ENCODE measurements around the gene TNFSF12.
A peak's percentile ranks its signal among the peaks of the same experiment; 100 is the strongest.

TNFSF12 gene

DNA sequence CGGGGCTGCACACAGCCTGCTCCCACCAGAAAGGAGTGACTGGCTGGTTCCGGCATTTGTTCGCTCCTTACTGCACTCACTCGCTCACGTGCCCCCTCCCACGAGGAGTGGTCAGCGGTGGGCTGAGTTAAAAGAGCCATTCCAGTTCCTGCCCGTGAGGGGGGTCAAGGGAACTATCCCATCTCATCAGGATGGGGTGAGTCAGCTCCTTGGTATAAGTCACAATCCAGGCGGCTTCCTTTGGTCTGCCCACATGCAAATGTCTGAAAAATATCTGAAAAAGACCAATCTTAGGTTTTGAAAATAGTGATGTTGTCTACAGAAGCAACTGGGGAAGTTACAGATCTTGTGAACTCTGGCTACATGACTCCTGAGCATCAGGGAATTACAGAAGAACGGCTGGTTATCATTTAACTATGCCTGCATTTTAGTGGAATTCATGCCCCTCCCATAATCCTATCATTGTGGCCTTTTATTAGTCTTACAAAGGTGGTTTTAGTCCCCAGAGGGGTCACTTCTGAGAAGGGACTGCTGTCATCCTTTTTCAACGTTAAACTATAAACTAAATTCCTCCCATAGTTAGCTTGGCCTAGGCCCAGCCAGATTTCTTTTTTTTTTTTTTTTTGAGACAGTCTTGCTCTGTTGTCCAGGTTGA is 9.8 kb upstream of the TNFSF12 start:
- no peak for DNase-seq (ENCODE audit: low read depth)
- no peak overlapping the region for H3K4me3 ChIP-seq (ENCODE audit: low read depth, low read length)

DNA sequence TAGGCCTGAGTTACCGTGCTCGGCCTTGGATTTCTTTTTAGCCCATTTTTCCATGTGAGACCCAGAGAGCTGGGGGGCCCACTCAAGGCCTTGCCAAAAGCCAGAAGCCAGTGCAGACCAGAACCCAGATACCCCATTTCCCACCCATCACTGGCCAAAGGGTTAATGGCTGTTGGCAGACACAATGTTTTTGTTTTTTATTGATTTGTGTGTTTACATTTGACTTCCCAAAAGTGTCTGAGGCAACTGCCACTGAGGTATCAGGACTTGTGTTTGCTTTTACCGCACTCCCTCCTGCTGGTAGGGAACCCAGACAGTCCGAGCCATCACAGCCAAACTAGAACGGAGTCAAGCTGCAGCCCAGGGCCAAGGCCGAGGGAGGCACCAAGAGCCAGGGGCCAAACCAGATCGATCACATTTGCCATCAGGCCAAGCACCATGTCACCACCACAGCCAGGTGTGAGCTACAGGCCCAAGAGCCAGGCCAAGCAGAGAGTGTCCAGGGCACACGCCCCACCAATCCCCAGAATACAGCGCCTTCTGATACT is 7.7 kb upstream of the TNFSF12 start:
- no peak overlapping the region for H3K4me3 ChIP-seq (ENCODE audit: low read depth, low read length)
- DNase-seq (ENCODE audit: low read depth): no peak

DNA sequence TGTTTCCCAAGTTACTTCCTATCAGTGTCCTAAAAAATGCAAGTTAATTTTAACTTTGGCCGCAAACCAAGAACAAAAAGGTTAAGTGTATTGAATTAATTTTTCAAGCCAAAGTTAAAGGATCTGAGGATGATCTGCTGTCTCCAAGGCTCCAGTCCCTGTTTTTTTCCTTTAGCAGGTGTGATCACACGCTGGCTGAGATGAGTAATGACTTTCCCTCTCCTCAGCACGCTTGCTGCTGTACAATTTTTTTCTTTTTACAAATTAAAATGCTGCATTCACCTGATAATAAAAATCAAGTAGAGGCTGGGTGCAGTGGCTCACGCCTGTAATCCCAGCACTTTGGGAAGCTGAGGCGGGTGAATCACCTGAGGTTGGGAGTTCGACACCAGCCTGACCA is 3.9 kb upstream of the TNFSF12 start:
- no peak for DNase-seq (ENCODE audit: low read depth)
- no peak overlapping the region for H3K4me3 ChIP-seq (ENCODE audit: low read depth, low read length)

DNA sequence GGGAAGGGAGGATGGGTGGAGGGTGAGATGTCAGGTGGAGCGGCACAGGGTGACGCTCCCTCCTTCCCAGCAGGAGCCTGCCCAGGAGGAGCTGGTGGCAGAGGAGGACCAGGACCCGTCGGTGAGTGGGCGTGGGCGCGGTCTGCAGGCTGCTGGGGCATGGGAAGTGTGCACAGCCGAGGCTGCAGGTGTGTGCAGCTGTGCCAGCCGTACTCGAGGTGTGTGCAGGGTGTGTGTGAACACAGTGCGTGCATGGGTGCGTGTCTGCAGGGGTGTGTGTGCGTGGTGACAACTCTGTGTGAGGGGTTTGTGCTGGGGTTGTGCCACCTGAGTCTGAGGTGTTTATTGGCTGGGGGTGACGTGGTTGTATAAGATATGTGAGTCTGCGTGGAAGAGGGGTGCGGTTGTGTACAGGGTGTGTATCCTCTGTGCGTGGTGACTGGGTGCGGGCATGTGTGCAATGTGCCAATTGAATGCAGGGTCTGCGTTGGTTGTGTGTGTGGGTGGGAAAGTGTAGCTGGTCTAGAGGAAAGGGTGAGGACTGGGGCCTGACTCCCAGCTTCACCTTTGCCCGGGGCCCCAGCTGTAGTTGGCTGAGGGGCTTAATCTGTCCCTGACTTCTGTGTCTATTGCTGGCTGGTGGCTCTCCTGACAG is 670 bp downstream of the TNFSF12 start:
- DNase-seq (ENCODE audit: low read depth): no peak

DNA sequence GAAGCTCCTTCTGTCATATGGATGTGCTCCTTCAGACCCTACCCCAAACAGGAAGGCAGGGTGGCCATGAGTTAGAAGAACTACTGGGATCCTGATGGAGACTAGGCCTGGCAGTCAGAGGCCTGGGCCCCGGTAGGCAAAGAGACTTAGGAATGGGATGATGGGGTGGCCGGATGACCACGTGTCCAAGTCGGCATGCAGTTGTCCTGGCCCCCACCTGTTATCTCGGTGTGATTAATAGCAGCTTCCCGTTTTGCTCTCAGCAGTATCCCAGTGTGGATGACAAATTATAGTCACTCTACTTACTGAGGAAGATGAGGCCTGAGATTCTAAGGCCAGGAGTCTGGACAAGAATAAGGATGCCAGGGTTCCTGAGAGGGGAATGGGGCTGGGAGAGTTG is 1.5 kb downstream of the TNFSF12 start:
- no peak for DNase-seq (ENCODE audit: low read depth)
- H3K4me3 ChIP-seq (ENCODE audit: low read depth, low read length): no peak overlapping the region

More for the DNA sequence above, 670 bp downstream of the TNFSF12 start:
- peak overlapping the region; percentile 53 for H3K4me3 ChIP-seq (ENCODE audit: low read depth, low read length)

DNA sequence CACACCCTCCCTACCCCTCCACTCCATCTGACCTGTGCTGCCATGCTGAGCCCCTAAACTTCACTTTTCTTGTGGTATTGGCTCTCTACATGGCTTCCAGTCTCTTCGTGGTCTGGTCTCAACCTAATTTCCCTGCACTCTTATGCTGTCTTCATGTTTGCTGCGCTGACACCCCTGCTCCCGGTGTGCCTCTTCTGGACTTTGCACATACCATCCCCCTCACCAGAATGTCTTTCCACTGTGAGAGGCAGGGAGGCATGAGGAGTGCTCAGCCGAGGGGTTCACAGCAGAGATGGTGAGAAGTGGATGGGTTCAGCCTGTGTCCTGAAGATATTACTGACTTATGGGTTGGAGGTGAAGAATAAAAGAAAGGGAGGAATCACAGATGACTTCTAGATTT is 2.5 kb downstream of the TNFSF12 start:
- no peak for DNase-seq (ENCODE audit: low read depth)
- no peak overlapping the region for H3K4me3 ChIP-seq (ENCODE audit: low read depth, low read length)

DNA sequence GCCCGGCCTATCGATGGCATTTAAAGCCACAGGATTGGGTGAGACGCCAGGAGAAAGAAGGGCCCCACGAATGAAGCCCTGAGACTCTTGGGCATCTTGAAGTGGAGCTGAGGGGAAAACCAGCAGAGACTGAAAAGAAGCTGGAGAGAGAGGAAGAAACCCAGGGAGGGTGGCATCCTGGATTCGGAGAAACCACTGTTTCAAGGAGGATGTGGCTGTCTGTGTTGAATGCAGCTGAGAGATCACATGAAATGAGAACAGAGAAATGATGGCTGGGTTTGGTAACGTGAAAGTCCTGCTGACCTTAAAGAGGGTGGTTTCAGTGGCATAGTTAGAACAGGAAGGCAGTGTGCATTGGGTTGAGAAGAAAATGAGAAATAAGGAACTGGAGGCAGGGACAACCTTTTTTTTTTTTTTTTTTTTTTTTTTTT is 3.8 kb downstream of the TNFSF12 start:
- DNase-seq (ENCODE audit: low read depth): no peak
- no peak overlapping the region for H3K4me3 ChIP-seq (ENCODE audit: low read depth, low read length)

DNA sequence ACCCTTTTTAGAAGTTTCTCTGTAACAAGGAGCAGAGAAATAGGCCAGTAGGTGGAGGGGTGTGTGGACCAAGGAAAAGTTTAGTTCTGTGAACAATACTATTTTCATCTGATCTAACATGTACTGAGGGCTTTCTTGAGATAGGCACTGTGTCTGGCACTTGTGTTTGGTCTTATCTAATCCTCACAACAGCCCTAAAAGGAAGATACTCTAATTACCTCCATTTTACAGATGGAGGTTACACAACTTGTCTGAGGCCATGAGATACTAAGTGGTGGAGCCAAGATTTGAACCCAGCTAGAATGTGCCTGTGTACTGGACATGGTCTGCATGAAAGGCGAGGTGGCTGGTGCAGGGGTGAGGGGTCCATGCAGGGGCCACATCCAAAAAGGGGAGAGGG is 4.5 kb downstream of the TNFSF12 start:
- DNase-seq (ENCODE audit: low read depth): no peak
- no peak overlapping the region for H3K4me3 ChIP-seq (ENCODE audit: low read depth, low read length)

DNA sequence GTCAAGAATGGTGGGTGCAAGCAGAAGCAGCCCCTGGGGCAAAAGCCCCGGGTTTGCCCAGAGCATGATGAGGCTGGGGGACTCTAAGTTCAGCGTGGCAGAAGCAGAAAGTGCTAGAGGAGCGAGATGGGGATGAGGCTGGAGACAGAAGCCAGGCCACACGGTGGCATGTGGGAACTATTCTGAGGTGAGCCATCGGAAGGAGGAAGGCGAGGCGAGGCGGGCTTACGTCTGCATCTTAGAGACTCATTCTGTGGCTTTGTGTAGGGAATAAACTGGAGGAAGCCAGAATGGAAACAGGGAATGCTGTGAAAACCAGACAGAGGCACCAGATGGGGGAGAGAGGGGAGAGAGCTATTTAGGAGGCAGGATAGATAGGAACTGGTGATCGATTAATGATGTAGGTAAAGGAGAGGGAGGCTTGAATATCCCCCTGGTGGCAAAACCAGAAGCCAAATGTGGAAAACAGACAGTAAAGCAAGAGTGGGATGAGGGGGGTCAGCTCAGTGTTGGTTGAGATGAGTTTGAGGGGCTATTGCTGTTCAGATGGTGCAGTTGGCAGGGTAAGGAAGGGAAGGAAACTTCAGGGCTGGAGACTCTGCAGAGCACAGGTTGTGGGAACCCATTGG is 6.6 kb downstream of the TNFSF12 start:
- H3K4me3 ChIP-seq (ENCODE audit: low read depth, low read length): no peak overlapping the region

DNA sequence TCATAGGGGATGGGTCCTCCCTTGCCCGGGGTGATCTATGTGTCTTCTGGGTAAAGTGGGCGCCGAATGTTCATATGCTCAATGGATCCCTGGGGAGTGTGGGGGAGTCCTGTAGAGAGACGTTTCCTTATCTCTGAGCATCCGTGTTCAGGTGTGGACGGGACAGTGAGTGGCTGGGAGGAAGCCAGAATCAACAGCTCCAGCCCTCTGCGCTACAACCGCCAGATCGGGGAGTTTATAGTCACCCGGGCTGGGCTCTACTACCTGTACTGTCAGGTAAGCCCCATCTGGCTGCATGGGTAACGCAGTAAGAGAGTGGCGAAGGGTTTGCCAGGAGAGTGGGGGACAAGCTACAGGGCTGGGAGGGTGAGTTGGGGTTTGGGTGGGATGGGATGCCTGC is 7.8 kb downstream of the TNFSF12 start:
- DNase-seq (ENCODE audit: low read depth): no peak
- no peak overlapping the region for H3K4me3 ChIP-seq (ENCODE audit: low read depth, low read length)

More for the DNA sequence above, 6.6 kb downstream of the TNFSF12 start:
- no peak for DNase-seq (ENCODE audit: low read depth)

DNA sequence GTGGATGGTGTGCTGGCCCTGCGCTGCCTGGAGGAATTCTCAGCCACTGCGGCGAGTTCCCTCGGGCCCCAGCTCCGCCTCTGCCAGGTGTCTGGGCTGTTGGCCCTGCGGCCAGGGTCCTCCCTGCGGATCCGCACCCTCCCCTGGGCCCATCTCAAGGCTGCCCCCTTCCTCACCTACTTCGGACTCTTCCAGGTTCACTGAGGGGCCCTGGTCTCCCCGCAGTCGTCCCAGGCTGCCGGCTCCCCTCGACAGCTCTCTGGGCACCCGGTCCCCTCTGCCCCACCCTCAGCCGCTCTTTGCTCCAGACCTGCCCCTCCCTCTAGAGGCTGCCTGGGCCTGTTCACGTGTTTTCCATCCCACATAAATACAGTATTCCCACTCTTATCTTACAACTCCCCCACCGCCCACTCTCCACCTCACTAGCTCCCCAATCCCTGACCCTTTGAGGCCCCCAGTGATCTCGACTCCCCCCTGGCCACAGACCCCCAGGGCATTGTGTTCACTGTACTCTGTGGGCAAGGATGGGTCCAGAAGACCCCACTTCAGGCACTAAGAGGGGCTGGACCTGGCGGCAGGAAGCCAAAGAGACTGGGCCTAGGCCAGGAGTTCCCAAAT is 8.4 kb downstream of the TNFSF12 start:
- DNase-seq (ENCODE audit: low read depth): no peak
- no peak overlapping the region for H3K4me3 ChIP-seq (ENCODE audit: low read depth, low read length)

DNA sequence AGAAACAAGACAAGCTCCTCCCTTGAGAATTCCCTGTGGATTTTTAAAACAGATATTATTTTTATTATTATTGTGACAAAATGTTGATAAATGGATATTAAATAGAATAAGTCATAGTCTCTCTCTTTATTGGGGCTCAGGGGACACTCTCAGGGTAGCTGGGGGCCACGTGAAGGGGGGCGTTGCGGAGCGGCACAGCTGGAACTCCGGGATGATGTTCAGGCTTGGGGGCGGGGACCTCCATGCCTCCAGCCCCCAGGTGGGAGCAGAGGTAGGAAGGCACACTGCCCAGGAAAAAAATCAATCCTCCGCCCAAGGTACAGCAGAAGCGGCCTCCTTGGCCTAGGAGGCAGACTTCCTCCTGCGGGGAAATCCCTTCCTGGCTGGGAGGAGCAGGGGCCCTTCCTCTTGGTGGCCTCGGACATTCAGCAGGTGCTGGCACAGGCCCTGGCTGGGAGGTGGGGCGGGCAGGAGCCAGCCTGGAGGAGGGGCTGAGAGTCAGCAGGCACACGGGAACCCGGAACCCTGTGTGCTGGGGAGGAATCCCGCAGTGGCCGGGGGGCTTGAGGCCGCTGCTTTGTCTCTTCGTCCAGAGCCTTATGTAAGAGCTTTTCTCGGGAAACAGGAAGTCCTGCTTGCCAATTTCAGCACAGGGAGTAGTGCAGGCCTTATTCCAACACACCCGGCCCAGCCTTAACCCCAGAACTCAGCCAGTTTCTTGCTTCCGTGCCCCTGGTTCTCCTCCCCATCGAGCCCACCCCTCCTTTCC is 9.1 kb downstream of the TNFSF12 start:
- DNase-seq (ENCODE audit: low read depth): no peak
- H3K4me3 ChIP-seq (ENCODE audit: low read depth, low read length): no peak overlapping the region

DNA sequence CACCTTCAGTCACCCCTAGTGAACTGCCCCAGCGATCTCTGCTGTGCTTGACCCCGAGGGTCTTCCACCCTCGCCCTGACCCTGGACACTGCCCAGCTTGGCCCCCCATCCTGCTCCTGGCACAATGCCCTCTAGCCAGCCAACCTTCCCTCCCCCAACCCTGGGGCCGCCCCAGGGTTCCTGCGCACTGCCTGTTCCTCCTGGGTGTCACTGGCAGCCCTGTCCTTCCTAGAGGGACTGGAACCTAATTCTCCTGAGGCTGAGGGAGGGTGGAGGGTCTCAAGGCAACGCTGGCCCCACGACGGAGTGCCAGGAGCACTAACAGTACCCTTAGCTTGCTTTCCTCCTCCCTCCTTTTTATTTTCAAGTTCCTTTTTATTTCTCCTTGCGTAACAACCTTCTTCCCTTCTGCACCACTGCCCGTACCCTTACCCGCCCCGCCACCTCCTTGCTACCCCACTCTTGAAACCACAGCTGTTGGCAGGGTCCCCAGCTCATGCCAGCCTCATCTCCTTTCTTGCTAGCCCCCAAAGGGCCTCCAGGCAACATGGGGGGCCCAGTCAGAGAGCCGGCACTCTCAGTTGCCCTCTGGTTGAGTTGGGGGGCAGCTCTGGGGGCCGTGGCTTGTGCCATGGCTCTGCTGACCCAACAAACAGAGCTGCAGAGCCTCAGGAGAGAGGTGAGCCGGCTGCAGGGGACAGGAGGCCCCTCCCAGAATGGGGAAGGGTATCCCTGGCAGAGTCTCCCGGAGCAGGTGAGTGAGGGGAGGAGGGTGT is 9.9 kb downstream of the TNFSF12 start, which contains the start of gene TNFSF13:
Gene TNFSF13 (plus strand): TSS at position 207 of the 776 bp plus-strand sequence. CDS start 290 bp downstream, at position 497.
- H3K4me3 ChIP-seq (ENCODE audit: low read depth, low read length): no peak within 1 kb of the TSS
- no peak for DNase-seq (ENCODE audit: low read depth)

DNA sequence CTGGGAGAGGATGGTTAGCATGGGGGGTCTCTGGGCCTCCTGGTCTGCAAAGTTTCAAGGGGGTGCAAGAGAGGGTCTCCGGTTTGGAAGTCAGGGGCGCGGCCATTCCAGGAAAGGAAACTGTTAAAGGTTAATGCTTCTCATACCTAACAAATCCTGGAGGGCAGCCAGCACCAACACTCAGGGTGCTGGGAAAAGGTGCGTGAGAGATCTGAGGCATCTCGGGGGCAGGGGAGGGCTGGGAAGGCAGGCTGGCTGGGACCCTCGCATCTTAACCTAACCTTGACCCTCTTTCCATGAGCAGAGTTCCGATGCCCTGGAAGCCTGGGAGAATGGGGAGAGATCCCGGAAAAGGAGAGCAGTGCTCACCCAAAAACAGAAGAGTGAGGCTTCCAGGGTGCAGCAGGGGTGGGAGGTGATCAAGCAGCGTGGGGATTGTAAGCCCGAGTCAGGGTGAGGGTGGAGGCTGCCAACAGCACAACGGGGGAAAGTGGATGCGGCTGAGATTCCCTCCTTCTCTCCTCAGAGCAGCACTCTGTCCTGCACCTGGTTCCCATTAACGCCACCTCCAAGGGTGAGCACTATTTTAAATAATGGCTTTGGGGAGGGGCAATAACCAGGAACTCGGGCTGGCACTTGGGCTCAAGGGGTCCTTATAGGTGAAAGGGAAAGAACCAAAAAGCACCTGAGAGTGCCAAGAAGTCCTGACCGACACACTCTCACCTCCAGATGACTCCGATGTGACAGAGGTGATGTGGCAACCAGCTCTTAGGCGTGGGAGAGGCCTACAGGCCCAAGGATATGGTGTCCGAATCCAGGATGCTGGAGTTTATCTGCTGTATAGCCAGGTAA is 10.7 kb downstream of the TNFSF12 start:
- no peak for DNase-seq (ENCODE audit: low read depth)
- H3K4me3 ChIP-seq (ENCODE audit: low read depth, low read length): no peak overlapping the region

DNA sequence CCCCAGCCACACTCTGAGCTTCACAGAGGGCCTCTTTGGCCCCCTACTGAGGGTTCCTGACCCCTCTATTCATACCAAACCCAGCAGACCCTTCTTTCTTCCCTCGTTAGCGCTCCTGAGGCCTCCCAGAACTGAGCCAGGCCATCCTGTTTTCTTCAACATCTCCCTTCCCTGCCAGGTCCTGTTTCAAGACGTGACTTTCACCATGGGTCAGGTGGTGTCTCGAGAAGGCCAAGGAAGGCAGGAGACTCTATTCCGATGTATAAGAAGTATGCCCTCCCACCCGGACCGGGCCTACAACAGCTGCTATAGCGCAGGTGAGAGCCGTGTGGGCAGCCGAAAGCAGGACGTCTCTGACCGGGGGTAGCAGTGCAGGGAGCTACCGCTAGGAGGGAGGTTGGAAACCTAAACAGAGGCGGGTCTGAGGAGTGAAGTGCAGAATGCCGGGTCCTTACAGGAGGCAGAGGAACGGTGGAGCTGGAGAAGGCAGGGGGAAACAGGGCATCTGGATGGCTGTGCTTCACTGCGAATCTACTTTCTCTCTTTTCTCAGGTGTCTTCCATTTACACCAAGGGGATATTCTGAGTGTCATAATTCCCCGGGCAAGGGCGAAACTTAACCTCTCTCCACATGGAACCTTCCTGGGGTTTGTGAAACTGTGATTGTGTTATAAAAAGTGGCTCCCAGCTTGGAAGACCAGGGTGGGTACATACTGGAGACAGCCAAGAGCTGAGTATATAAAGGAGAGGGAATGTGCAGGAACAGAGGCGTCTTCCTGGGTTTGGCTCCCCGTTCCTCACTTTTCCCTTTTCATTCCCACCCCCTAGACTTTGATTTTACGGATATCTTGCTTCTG is 11.5 kb downstream of the TNFSF12 start:
- no peak for DNase-seq (ENCODE audit: low read depth)
- peak overlapping the region; percentile 87 for H3K4me3 ChIP-seq (ENCODE audit: low read depth, low read length)

DNA sequence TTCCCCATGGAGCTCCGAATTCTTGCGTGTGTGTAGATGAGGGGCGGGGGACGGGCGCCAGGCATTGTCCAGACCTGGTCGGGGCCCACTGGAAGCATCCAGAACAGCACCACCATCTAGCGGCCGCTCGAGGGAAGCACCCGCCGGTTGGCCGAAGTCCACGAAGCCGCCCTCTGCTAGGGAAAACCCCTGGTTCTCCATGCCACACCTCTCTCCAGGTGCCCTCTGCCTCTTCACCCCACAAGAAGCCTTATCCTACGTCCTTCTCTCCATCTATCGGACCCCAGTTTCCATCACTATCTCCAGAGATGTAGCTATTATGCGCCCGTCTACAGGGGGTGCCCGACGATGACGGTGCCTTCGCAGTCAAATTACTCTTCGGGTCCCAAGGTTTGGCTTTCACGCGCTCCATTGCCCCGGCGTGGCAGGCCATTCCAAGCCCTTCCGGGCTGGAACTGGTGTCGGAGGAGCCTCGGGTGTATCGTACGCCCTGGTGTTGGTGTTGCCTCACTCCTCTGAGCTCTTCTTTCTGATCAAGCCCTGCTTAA is 12.2 kb downstream of the TNFSF12 start:
- peak overlapping the region; percentile 87 for H3K4me3 ChIP-seq (ENCODE audit: low read depth, low read length)
- DNase-seq (ENCODE audit: low read depth): no peak
